T follicular helper cell (primary cell): ENCODE data around the gene ZNF467.

Experiments
- DNase-seq: peaks from one replicate; pipeline ENCODE4 v3.0.0-alpha.2; 2020; ENCODE audit warnings: low read depth

The ZNF467 gene

GRCh38 chr7:149806726-149807125, 33.3 kb upstream of the ZNF467 start:
- DNase-seq, result no peak

- DNase-seq, result no peak
Measured at GRCh38 chr7:149804106-149804505, 30.7 kb upstream of the ZNF467 start.

GRCh38 chr7:149803551-149804074, 30.2 kb upstream of the ZNF467 start:
- no peak for DNase-seq

GRCh38 chr7:149802966-149803365, 29.6 kb upstream of the ZNF467 start:
- no peak for DNase-seq

GRCh38 chr7:149801816-149802215, 28.4 kb upstream of the ZNF467 start:
- no peak for DNase-seq

GRCh38 chr7:149801002-149801566, 27.7 kb upstream of the ZNF467 start:
- DNase-seq, result no peak

GRCh38 chr7:149800169-149800555, 26.8 kb upstream of the ZNF467 start:
- DNase-seq, result no peak

GRCh38 chr7:149799397-149800168, 26.2 kb upstream of the ZNF467 start:
- peak; percentile 57 for DNase-seq

GRCh38 chr7:149797771-149798170, 24.4 kb upstream of the ZNF467 start:
- no peak for DNase-seq

- no peak for DNase-seq
Measured at GRCh38 chr7:149796287-149796860, 23.0 kb upstream of the ZNF467 start.

GRCh38 chr7:149795126-149795525, 21.7 kb upstream of the ZNF467 start:
- DNase-seq, result no peak

- DNase-seq, result no peak
Measured at GRCh38 chr7:149794661-149795060, 21.3 kb upstream of the ZNF467 start.

GRCh38 chr7:149793261-149793660, 19.9 kb upstream of the ZNF467 start:
- no peak for DNase-seq

GRCh38 chr7:149792220-149792595, 18.8 kb upstream of the ZNF467 start:
- no peak for DNase-seq

GRCh38 chr7:149791411-149792219, 18.2 kb upstream of the ZNF467 start:
- DNase-seq, result no peak

GRCh38 chr7:149790754-149791360, 17.5 kb upstream of the ZNF467 start:
- DNase-seq, result no peak

- no peak for DNase-seq
Measured at GRCh38 chr7:149790146-149790548, 16.8 kb upstream of the ZNF467 start.

GRCh38 chr7:149789101-149789500, 15.7 kb upstream of the ZNF467 start:
- DNase-seq, result no peak

GRCh38 chr7:149788300-149788851, 15.0 kb upstream of the ZNF467 start:
- DNase-seq, result no peak

- no peak for DNase-seq
Measured at GRCh38 chr7:149787428-149788299, 14.3 kb upstream of the ZNF467 start.

- no peak for DNase-seq
Measured at GRCh38 chr7:149785983-149786382, 12.6 kb upstream of the ZNF467 start.
